Measurements from ENCODE around the gene EGF.
A peak's percentile ranks its signal among the peaks of the same experiment; 100 is the strongest.
"Not testable (repeated sequence)": the region's sequence is repeated elsewhere in the genome, so short reads cannot be mapped to it uniquely, and the experiment has no call there.

The EGF gene

DNA sequence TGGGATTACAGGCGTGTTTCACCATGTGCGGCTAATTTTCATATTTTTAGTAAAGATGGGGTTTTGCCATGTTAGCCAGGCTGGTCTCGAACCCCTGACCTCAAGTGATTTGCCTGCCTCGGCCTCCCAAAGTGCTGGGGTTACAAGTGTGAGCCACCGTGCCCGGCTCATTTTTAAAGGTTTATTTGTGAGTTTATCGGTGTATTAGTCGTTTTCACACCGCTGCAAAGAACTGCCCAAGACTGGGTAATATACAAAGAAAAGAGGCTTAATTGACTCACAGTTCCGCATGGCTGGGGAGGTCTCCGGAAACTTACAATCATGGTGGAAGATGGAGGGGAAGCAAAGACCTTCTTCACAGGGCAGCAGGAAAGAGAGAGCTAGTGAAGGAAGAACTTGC, 126.5 kb downstream of the EGF start:
- not testable (repeated sequence) for DNase-seq (ENCODE audit: low spot score)

DNA sequence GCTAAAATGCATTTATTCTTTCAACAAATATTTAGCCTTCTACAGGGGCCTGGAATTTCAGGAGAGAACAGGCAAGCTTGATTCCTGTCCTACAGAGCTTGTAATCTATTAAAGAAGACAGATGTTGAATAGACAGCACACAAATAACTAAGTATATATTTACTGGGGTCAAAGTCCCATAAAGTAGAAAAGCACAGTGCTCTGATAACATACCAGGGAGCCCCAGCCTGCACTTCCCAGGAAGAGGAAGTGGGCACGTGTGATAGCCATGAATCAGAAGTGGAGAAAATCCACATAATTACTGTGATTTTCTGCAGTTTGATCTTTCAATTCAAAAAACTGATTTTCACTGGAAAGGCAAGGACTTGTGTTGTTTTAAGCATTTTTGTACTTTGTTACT, 129.1 kb downstream of the EGF start:
- DNase-seq (ENCODE audit: low spot score): no peak

DNA sequence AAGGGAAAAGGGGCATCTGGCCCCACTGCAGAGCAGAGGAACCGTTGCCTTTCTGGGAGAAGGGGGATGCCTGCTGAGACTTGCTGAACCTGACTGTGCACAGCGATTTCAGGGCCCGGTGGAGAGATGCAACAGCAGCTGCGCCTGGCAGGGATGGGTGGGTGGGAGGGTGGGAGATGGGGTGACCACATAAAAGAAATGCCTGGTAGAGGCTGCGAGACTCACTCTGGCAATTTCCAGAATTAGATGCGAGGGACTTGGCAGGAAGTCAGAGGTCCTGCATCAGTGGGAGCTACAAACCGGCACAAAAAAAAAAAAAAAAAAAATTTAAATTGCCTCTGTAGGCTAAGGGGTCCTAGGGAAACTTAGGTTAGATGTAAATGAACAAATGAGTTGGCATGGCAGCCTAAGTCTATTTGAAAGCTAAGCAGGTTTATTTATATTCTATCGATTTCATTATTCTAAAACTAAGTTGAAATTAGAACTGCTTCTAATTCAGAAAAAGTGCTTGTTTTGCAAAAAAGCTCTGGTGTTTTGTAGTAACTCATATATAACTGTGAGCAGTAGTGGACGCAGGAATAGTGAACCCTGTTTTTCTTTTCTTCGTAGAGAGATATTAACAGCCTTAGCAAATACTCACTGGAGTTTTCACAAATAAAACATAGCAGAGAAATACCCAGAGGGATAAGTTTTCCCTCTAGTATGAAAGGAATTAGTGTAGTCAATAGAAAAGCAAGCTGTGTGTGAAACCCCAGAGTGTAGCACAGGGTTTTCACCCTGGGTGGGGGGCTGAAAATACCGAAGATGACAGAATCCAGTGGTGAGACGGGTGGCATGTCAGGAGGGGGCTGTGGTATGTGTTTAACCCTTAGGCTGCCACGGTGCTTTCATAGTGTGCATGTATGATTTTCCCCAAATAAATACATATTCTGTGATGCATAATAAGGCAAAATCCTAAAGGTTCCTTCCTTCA, 130.1 kb downstream of the EGF start:
- no peak for DNase-seq (ENCODE audit: low spot score)

DNA sequence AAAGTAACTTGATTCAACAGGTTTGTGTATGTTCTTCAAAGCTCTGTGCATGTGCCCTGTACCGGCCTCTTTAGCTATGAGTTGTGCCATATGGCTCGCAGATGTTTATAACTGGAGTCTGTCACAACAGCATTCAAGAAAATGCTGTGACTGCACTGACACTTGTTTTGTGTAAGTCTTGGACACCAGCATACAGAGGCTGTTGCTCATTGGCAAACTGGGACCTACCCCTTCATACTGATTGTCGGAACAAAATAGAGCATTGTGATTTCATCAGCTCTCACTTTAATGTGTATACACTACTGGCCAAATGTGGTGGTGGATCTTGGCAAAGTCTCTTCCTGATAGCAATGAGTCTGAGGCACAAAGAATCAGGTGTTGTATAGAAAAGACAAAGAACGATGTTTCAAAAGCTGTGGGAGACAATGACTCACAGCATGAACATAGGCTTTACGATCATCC, 133.9 kb downstream of the EGF start:
- DNase-seq (ENCODE audit: low spot score): no peak

DNA sequence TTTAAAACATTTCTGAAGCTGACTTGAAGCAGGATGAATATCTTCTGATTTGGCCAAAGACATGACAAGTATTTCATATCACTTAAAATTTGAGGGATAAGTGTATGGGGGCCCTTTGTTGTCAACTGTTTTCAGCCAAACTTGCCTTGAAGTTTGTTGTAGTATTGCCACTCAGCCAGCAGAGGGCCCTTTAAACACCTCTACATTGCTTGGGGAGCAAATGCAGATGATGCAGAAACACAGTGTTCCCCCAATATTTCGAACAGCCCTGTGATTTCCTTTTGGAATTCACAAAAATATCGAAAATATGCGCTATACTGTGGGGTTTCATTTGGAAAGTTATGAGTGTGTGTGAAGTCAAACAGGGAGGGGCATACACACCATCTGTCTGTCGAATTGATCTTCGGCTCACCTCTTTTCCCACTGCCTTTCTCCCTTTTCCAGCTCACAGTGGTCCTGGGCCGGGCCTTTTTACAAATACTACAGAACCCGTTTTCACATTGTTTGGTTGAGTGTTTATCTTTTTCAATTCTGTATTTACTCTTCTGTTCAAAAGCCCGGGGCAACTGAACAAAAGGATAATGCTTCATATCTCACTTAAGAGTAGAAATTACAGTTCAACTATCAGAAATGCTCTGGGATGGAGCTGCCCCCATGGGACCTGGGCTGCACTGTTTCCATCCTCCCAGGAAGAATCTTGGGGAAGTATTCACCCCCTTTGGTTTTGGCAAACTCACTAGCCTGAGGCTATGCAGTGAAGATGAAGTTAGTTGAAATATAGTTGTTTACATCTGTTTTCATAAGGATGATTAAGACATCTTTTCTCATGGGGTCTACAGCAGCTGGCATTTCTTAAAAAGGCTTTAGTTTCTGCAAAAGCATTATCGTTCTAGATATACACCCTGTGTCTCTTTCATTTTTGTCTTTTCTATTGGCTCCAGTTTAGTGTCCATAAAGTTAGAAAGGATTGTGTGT, 137.6 kb downstream of the EGF start:
- peak; percentile 60 for DNase-seq (ENCODE audit: low spot score)

DNA sequence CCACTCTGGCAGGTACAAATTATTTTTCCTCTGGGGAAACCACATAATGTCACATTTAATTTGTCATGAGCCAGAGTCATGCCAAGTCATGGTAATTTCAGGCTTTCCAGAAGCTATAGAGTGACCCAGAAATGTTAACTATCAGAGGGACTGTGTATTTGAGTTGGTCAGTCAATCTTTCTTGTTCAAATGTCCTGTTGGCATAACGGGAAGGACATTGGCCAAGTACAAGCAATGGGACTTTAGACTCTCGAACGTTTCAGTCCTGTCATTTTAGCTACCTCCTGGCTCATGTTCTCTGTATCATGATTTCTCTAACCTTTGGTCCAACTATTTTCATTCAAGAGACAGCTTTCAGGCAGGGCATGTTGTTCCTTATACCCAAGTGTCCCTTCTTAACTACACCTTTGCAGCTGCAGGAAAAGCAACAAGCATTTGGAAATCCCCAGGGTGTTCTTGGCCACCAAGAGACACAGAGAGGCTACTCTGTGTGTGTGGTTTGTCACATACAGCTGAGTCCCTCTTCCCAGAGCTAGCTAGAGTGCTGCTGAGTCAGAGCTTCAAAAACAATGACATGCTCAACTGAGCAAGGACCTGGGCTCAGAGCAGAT, 142.6 kb downstream of the EGF start:
- DNase-seq (ENCODE audit: low spot score): peak; percentile 13

DNA sequence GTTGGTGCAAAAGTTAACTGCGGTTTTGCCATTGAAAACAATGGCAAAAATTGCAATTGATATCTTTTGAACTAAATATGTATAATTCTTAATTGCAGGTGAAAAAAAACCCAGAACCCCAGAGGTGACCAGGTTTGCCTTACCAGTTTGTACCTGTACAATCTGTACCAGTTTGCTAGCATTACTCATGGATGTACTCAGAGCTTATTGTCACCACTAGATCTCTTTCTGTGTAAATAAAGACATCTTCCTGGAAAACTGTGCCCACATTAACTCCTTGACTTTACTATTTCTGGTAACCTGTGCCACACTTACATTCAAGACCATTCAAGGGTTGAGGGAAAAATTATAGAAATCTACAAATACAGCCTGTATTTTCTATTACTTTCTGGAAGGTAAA, 146.0 kb downstream of the EGF start:
- no peak for DNase-seq (ENCODE audit: low spot score)

DNA sequence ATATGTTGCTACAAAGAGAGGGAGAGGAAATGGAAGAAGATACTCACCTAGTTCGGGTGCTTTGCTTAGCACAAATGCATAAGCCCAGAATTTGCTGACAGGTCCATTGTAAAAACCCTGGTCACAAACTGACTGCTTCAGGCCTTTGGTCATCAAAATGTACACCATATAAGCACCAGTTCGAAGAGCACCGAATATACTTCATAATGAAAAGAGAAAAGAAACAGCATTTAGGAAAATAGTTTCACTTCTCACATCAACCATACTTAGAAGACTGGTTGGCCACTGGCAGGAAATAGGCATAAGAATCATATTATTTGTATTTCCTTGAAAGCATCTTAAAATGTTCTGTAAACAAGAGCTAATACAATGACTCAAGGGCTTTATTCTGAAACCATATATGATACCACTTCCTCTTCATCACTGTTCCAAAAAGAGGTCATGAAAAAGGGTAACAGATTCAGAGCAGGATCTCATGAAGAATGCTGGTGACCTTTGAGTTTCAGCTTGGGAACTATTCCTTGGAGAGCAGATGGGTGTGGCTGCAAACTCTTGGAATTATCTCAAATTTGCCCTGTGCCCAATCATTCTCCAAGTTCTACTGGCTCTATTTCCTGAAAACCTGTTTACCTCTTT, 147.0 kb downstream of the EGF start:
- DNase-seq (ENCODE audit: low spot score): peak; percentile 11

DNA sequence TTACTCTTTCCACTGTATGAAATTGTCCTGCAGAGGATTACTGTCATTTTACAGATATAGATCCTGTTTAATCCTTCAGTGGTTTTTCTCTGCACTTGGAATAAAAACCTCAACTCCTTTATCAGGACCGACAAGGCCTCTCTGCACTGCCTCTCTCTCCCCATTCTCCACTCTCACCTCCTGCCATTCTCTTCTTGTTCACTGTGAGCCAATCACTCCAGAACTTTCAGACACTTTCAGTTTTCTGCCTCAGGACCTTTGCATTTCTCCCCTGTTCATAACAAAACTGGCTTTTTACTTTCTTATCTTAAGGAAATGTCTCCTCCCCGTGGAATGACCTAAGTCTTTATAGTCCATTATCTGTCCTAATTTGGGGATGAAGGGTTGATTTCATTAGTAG, 148.4 kb downstream of the EGF start:
- DNase-seq (ENCODE audit: low spot score): no peak

Measured in AG08395 (cell line).